Astrocyte (in vitro differentiated cells and primary cell): ENCODE measurements around the gene RPH3AL.

ENCODE experiments used
- EZH2 ChIP-seq: IDR thresholded peaks from 2 replicates; pipeline ENCODE4 v1.6.1; 2012; ENCODE audit warnings: mild to moderate bottlenecking, low read length, inconsistent platforms; ENCODE audit not compliant: insufficient read depth
- TF ChIP-seq, protein P1 (sequence below): IDR thresholded peaks from 2 replicates; pipeline ENCODE4 v1.5.1; 2011; ENCODE audit warnings: low read depth, mild to moderate bottlenecking, inconsistent platforms, low read length, moderate library complexity; ENCODE audit not compliant: insufficient read depth

- no peak for TF ChIP-seq EZH2
- TF ChIP-seq, protein P1, sequence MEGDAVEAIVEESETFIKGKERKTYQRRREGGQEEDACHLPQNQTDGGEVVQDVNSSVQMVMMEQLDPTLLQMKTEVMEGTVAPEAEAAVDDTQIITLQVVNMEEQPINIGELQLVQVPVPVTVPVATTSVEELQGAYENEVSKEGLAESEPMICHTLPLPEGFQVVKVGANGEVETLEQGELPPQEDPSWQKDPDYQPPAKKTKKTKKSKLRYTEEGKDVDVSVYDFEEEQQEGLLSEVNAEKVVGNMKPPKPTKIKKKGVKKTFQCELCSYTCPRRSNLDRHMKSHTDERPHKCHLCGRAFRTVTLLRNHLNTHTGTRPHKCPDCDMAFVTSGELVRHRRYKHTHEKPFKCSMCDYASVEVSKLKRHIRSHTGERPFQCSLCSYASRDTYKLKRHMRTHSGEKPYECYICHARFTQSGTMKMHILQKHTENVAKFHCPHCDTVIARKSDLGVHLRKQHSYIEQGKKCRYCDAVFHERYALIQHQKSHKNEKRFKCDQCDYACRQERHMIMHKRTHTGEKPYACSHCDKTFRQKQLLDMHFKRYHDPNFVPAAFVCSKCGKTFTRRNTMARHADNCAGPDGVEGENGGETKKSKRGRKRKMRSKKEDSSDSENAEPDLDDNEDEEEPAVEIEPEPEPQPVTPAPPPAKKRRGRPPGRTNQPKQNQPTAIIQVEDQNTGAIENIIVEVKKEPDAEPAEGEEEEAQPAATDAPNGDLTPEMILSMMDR, result no peak
These were observed 69.4 kb downstream of the RPH3AL start for GRCh38 chr17:282912-283882.
